Measurements from ENCODE around the gene ARHGAP9. TPM values are rescaled to one million over a fixed set of nuclear protein-coding genes. Genes with fewer than 3 reads are reported as not detected.
A peak's percentile ranks its signal among the peaks of the same experiment; 100 is the strongest.

Gene ARHGAP9
- total RNA-seq, 1 experiment from 2014 or later: 3.6 TPM

- no peak for TF ChIP-seq AFF4 (CRISPR knock-in tag; IDR thresholded peaks at IDR 0.05; ENCODE audit: borderline replicate concordance)
These were observed 23.4 kb downstream of the ARHGAP9 start (continued) for GRCh38 chr12:57456145-57456700.

GRCh38 chr12:57455374-57456144 is 24.1 kb downstream of the ARHGAP9 start:
- H3K27me3 Mint-ChIP-seq (ENCODE audit: low read depth): no peaks in the 10 kb centered on the region
- DNase-seq (ENCODE audit: low spot score) (no peak), ATAC-seq (peak; percentile 0)
- H3K9me3 Mint-ChIP-seq: no peaks in the 10 kb centered on the region
- peak overlapping the region; percentile 84 for H3K27ac Mint-ChIP-seq
- H3K36me3 Mint-ChIP-seq: no peaks in the 10 kb centered on the region
- POLR2A ChIA-PET: interaction anchor here (0.5 to 2.0 kb wide), 26 partner anchors 11 to 1569 kb away, joined by 3 to 12 read pairs (median 4); partner anchors contain the start of genes DDIT3, INHBC, LRP1 and NAB2
- peaks cover 55% of the 10 kb centered on the region for H3K4me1 Mint-ChIP-seq
- TF ChIP-seq ZBTB43 (CRISPR knock-in tag; IDR thresholded peaks at IDR 0.05): 0 out of 2 replicates have a peak, but pooled peaks have one; percentile 28
- no peak for TF ChIP-seq CREM (CRISPR knock-in tag; IDR thresholded peaks at IDR 0.05)
- no peak for TF ChIP-seq ZNF121 (CRISPR knock-in tag; IDR thresholded peaks at IDR 0.05)
- peak; percentile 2; the same call in 1 of the 2 replicates for TF ChIP-seq NFYB (CRISPR knock-in tag; conservative IDR thresholded peaks at IDR 0.05; ENCODE audit: low read depth)
- peak; percentile 32; the same call in 1 of the 2 replicates for TF ChIP-seq NFE2L1 (CRISPR knock-in tag; IDR thresholded peaks at IDR 0.05)
- TF ChIP-seq PREB (CRISPR knock-in tag; IDR thresholded peaks at IDR 0.05; ENCODE audit: borderline replicate concordance): no peak
- no peak for TF ChIP-seq OVOL2 (CRISPR knock-in tag; IDR thresholded peaks at IDR 0.05; ENCODE audit: borderline replicate concordance)
- TF ChIP-seq ZNF219 (CRISPR knock-in tag; IDR thresholded peaks at IDR 0.05; ENCODE audit: borderline replicate concordance): no peak
- TF ChIP-seq NR3C1 (CRISPR knock-in tag; conservative IDR thresholded peaks at IDR 0.05; ENCODE audit: low read depth): no peak
- no peak for TF ChIP-seq HMGA2 (CRISPR knock-in tag; IDR thresholded peaks at IDR 0.05)
- no peak for TF ChIP-seq SMAD3 (CRISPR knock-in tag; IDR thresholded peaks at IDR 0.05; ENCODE audit: borderline replicate concordance)
- no peak for TF ChIP-seq ARID4B (CRISPR knock-in tag; IDR thresholded peaks at IDR 0.05; ENCODE audit: borderline replicate concordance)
- 0 out of 2 replicates have a peak, but pooled peaks have one; percentile 27 for TF ChIP-seq E2F4 (CRISPR knock-in tag; IDR thresholded peaks at IDR 0.05; ENCODE audit: borderline replicate concordance, low read depth)
- TF ChIP-seq TCF7 (CRISPR knock-in tag; IDR thresholded peaks at IDR 0.05; ENCODE audit: low read depth): 0 out of 2 replicates have a peak, but pooled peaks have one; percentile 45
- no peak for TF ChIP-seq IRF1 (CRISPR knock-in tag; IDR thresholded peaks at IDR 0.05)
- TF ChIP-seq ELF4 (CRISPR knock-in tag; IDR thresholded peaks at IDR 0.05; ENCODE audit: low read depth): no peak
- peak overlapping the region; percentile 69 for H3K4me3 Mint-ChIP-seq
- CTCF ChIA-PET: interaction anchor here (0.6 to 9.4 kb wide), 44 partner anchors 8 to 1095 kb away, joined by 3 to 245 read pairs (median 5); partner anchors contain the start of genes INHBC, LRP1, SHMT2 and STAC3
